ENCODE data around the gene NLRX1.
A peak's percentile ranks its signal among the peaks of the same experiment; 100 is the strongest.

NLRX1 gene

GRCh38 chr11:119168471-119169281 lies at the start of gene NLRX1:
NLRX1 (plus strand) TSS chr11:119168725; CDS start chr11:119171404, 2,679 bp downstream.
- TF ChIP-seq TCF12 (IDR thresholded peaks at IDR 0.05; ENCODE audit: low read depth) (no peak; the same call in 1 of the 2 replicates), ZBTB7A (IDR thresholded peaks at IDR 0.05; ENCODE audit: low read depth) (peak; percentile 9; the same call in 1 of the 2 replicates), MAX (IDR thresholded peaks at IDR 0.05) (peak; percentile 66), CEBPB (IDR thresholded peaks at IDR 0.05) (no peak), FOXM1 (IDR thresholded peaks at IDR 0.05; ENCODE audit: borderline replicate concordance, low read depth) (no peak), REST (IDR thresholded peaks at IDR 0.05; ENCODE audit: low read depth) (no peak), TAF1 (IDR thresholded peaks at IDR 0.05; ENCODE audit: low read depth) (peak; percentile 78), RAD21 (IDR thresholded peaks at IDR 0.05; ENCODE audit: low read depth) (peak; percentile 59), YY1 (IDR thresholded peaks at IDR 0.05; ENCODE audit: low read depth) (peak; percentile 83), TEAD4 (IDR thresholded peaks at IDR 0.05) (no peak; the same call in 1 of the 2 replicates), EGR1 (IDR thresholded peaks at IDR 0.05) (no peak), EP300 (IDR thresholded peaks at IDR 0.05; ENCODE audit: borderline replicate concordance) (no peak), USF1 (IDR thresholded peaks at IDR 0.05) (0 out of 2 replicates have a peak, but pooled peaks have one; percentile 24), NFIC (IDR thresholded peaks at IDR 0.05) (no peak), CREB1 (IDR thresholded peaks at IDR 0.05; ENCODE audit: low read depth) (no peak; the same call in 1 of the 2 replicates)

- TF ChIP-seq YY1 (IDR thresholded peaks at IDR 0.05; ENCODE audit: low read depth) (no peak), RAD21 (IDR thresholded peaks at IDR 0.05; ENCODE audit: low read depth) (no peak), NFIC (IDR thresholded peaks at IDR 0.05) (no peak), EP300 (IDR thresholded peaks at IDR 0.05; ENCODE audit: borderline replicate concordance) (no peak), MAX (IDR thresholded peaks at IDR 0.05) (no peak), ZBTB7A (IDR thresholded peaks at IDR 0.05; ENCODE audit: low read depth) (no peak), CREB1 (IDR thresholded peaks at IDR 0.05; ENCODE audit: low read depth) (no peak), CEBPB (IDR thresholded peaks at IDR 0.05) (no peak), TAF1 (IDR thresholded peaks at IDR 0.05; ENCODE audit: low read depth) (no peak), FOXM1 (IDR thresholded peaks at IDR 0.05; ENCODE audit: borderline replicate concordance, low read depth) (no peak), REST (IDR thresholded peaks at IDR 0.05; ENCODE audit: low read depth) (no peak), TEAD4 (IDR thresholded peaks at IDR 0.05) (no peak), USF1 (IDR thresholded peaks at IDR 0.05) (no peak), EGR1 (IDR thresholded peaks at IDR 0.05) (no peak), TCF12 (IDR thresholded peaks at IDR 0.05; ENCODE audit: low read depth) (no peak)
These were observed 49.6 kb upstream of the NLRX1 start for GRCh38 chr11:119118946-119119345.

GRCh38 chr11:119120639-119121007 lies 47.9 kb upstream of the NLRX1 start:
- no peak for TF ChIP-seq MAX (IDR thresholded peaks at IDR 0.05)
- no peak for TF ChIP-seq EGR1 (IDR thresholded peaks at IDR 0.05)
- TF ChIP-seq FOXM1 (IDR thresholded peaks at IDR 0.05; ENCODE audit: borderline replicate concordance, low read depth) = no peak
- TF ChIP-seq TEAD4 (IDR thresholded peaks at IDR 0.05) = no peak
- TF ChIP-seq REST (IDR thresholded peaks at IDR 0.05; ENCODE audit: low read depth) = no peak
- no peak for TF ChIP-seq NFIC (IDR thresholded peaks at IDR 0.05)
- no peak for TF ChIP-seq RAD21 (IDR thresholded peaks at IDR 0.05; ENCODE audit: low read depth)
- TF ChIP-seq CEBPB (IDR thresholded peaks at IDR 0.05) = no peak
- no peak for TF ChIP-seq ZBTB7A (IDR thresholded peaks at IDR 0.05; ENCODE audit: low read depth)
- TF ChIP-seq USF1 (IDR thresholded peaks at IDR 0.05) = no peak
- TF ChIP-seq TAF1 (IDR thresholded peaks at IDR 0.05; ENCODE audit: low read depth) = no peak
- no peak for TF ChIP-seq CREB1 (IDR thresholded peaks at IDR 0.05; ENCODE audit: low read depth)
- TF ChIP-seq EP300 (IDR thresholded peaks at IDR 0.05; ENCODE audit: borderline replicate concordance) = no peak
- no peak for TF ChIP-seq TCF12 (IDR thresholded peaks at IDR 0.05; ENCODE audit: low read depth)
- no peak for TF ChIP-seq YY1 (IDR thresholded peaks at IDR 0.05; ENCODE audit: low read depth)

Data from Ishikawa (cell line).